Endothelial cell of umbilical vein (primary cell): ENCODE results near the gene KPNA5. TPM values are rescaled to one million over a fixed set of nuclear protein-coding genes. Genes with fewer than 3 reads are reported as not detected.
"Not testable (repeated sequence)": the region's sequence is repeated elsewhere in the genome, so short reads cannot be mapped to it uniquely, and the experiment has no call there.

ENCODE experiments used
- BruUV-seq: library from RNA; stranded (reverse); fragments of 400-500 nt; replicated peaks from 2 replicates; lab custom pipeline; 2021; lab: Mats Ljungman, UMichigan
- CTCF ChIA-PET: fragments of 300-600, 350-600 bp; sonication (Branson Sonifier 250); formaldehyde crosslinking; loops from one replicate; lab custom pipeline; 2021; ENCODE audit warnings: antibody characterized with exemption, inconsistent platforms; lab: Charles Lee
- POLR2A ChIA-PET: fragments of 300-600, 350-600 bp; sonication (Branson Sonifier 250); formaldehyde crosslinking; loops from one replicate; lab custom pipeline; 2021; ENCODE audit warnings: antibody characterized with exemption, inconsistent platforms; lab: Charles Lee
- DNase-seq: peaks from one replicate; pipeline ENCODE4 v3.0.0-alpha.2; 2011; ENCODE audit warnings: low read depth, low spot score
- FAIRE-seq: peaks from 2 replicates; lab custom pipeline; 2011; peaks lifted over from hg19 to GRCh38; lab: Jason Lieb, UNC
- H2AFZ ChIP-seq: 2 replicates; pipeline ENCODE4 v1.6.0; 2012; ENCODE audit warnings: low read depth, low read length, control low read depth, inconsistent platforms
- H3K27ac ChIP-seq: 2 replicates; pipeline ENCODE4 v1.5.1; 2011; ENCODE audit warnings: low read depth, mild to moderate bottlenecking, control low read depth, low read length, moderate library complexity; ENCODE audit not compliant: insufficient read depth
- H3K27me3 ChIP-seq, 2 experiments: 2 replicates each; pipeline versions ENCODE4 v1.6.0 to v1.6.1; 2011; ENCODE audit warnings: low read length in 2 of 2, mixed read lengths in 1 of 2; ENCODE audit not compliant: control insufficient read depth in 2 of 2, insufficient read depth in 2 of 2
- H3K36me3 ChIP-seq, 2 experiments: 2 replicates in 1 of 2; 3 replicates in 1 of 2; pipeline ENCODE4 v1.5.1; 2011; ENCODE audit warnings: low read length in 2 of 2, mild to moderate bottlenecking in 1 of 2, moderate library complexity in 1 of 2; ENCODE audit not compliant: control insufficient read depth in 2 of 2, insufficient read depth in 2 of 2; ENCODE audit errors: extremely low read depth in 1 of 2
- H3K4me1 ChIP-seq: 3 replicates; pipeline ENCODE4 v1.5.1; 2011; ENCODE audit warnings: mild to moderate bottlenecking, low read length; ENCODE audit not compliant: control insufficient read depth, insufficient read depth; ENCODE audit errors: extremely low read depth
- H3K4me2 ChIP-seq: 2 replicates; pipeline ENCODE4 v1.6.1; 2011; ENCODE audit warnings: low read length, control low read depth, mixed read lengths; ENCODE audit not compliant: insufficient read depth
- H3K4me3 ChIP-seq, 3 experiments: fragments of 200-600 bp in 1 of 3; sonication (generic), shearing (Covaris generic) in 1 of 3; replicated peaks in 1 of 3; 2 replicates each; pipeline ENCODE4 v1.5.1; 2011 to 2016; ENCODE audit warnings: control low read depth in 3 of 3, low read length in 3 of 3, mild to moderate bottlenecking in 2 of 3, inconsistent platforms in 1 of 3, low read depth in 1 of 3, moderate library complexity in 1 of 3; ENCODE audit not compliant: insufficient read depth in 1 of 3
- H3K79me2 ChIP-seq: 2 replicates; pipeline ENCODE4 v1.6.0; 2012; ENCODE audit warnings: low read length, inconsistent platforms; ENCODE audit not compliant: control insufficient read depth, insufficient read depth
- H3K9ac ChIP-seq: replicated peaks from 2 replicates; pipeline ENCODE3; 2011; ENCODE audit warnings: low read length, control low read depth; ENCODE audit not compliant: insufficient read depth; ENCODE audit errors: extremely low read depth
- H3K9me1 ChIP-seq: replicated peaks from 3 replicates; pipeline ENCODE4 v1.6.0; 2011; ENCODE audit warnings: mild to moderate bottlenecking, low read length; ENCODE audit not compliant: control insufficient read depth, insufficient read depth; ENCODE audit errors: extremely low read depth
- H3K9me3 ChIP-seq: replicated peaks from 2 replicates; pipeline ENCODE4 v1.5.1; 2012; ENCODE audit warnings: low read length, inconsistent platforms; ENCODE audit not compliant: control insufficient read depth, insufficient read depth
- H4K20me1 ChIP-seq: replicated peaks from 2 replicates; pipeline ENCODE3; 2011; ENCODE audit warnings: mild to moderate bottlenecking, low read length; ENCODE audit not compliant: control insufficient read depth, insufficient read depth; ENCODE audit errors: extremely low read depth
- EZH2 ChIP-seq: IDR thresholded peaks from 2 replicates; pipeline ENCODE4 v1.6.1; 2012; ENCODE audit warnings: borderline replicate concordance, low read depth, mild to moderate bottlenecking, moderate library complexity, low read length, inconsistent platforms; ENCODE audit not compliant: severe bottlenecking
- FOS ChIP-seq: IDR thresholded peaks from 2 replicates; pipeline ENCODE4 v1.6.1; 2011; ENCODE audit warnings: mild to moderate bottlenecking, low read length, moderate library complexity, borderline replicate concordance; ENCODE audit not compliant: insufficient read depth
- GATA2 ChIP-seq: IDR thresholded peaks from 2 replicates; pipeline ENCODE4 v1.7.0; 2011; ENCODE audit warnings: low read depth, mild to moderate bottlenecking, moderate library complexity, mixed read lengths, low read length; ENCODE audit not compliant: insufficient read length, insufficient read depth
- JUN ChIP-seq: IDR thresholded peaks from 2 replicates; pipeline ENCODE4 v1.6.1; 2011; ENCODE audit warnings: borderline replicate concordance, low read depth; ENCODE audit not compliant: insufficient read length, insufficient read depth
- MYC ChIP-seq: IDR thresholded peaks from one replicate; pipeline ENCODE4 v1.6.1; 2011; ENCODE audit warnings: mild to moderate bottlenecking, low read depth, low read length
- POLR2A ChIP-seq: IDR thresholded peaks from 2 replicates; pipeline ENCODE4 v1.6.1; 2012; ENCODE audit warnings: low read depth, mild to moderate bottlenecking, control low read depth, low read length
- POLR2AphosphoS5 ChIP-seq: IDR thresholded peaks from 2 replicates; pipeline ENCODE4 v1.6.1; 2012; ENCODE audit warnings: low read depth, mild to moderate bottlenecking, control low read depth, low read length, moderate library complexity; ENCODE audit not compliant: insufficient read depth
- dilution Hi-C: fragments of 300-500 bp; cut with MboI; formaldehyde crosslinking; loops from one replicate; pipeline ENCODE4 v1.15.0; 2019; ENCODE audit warnings: low sequenced_read_pairs; ENCODE audit not compliant: extremely low pct_ligation_motif_present
- intact Hi-C: fragments of 100-400 bp; cut with micrococcal nuclease; formaldehyde crosslinking; loops from one replicate; pipeline ENCODE4 v1.10.0; 2022
- polyA plus RNA-seq, 4 experiments: library from polyadenylated mRNA; depleted of rRNA in 3 of 4; stranded (reverse) in 3 of 4; unstranded in 1 of 4; fragments of >200 nt; gene quantifications; 2 replicates each; pipeline versions ENCODE4 v1.2.1 to v1.2.3, GENCODE V29; 2011 to 2012; ENCODE audit warnings: missing spikeins in 1 of 4
- total RNA-seq: library from RNA; stranded (reverse); gene quantifications from 2 replicates; pipeline ENCODE4 v1.2.3, GENCODE V29; 2021
- TF ChIP-seq, protein P1 (sequence below): IDR thresholded peaks from 2 replicates; pipeline ENCODE4 v1.6.1; 2011; ENCODE audit not compliant: insufficient read depth, insufficient read length
- TF ChIP-seq, protein P2 (sequence below), 2 donors: IDR thresholded peaks; 1 replicate in 1 of 2; 2 replicates in 1 of 2; pipeline ENCODE4 v1.5.1; 2011; ENCODE audit warnings: low read length in 2 of 2, mild to moderate bottlenecking in 2 of 2, moderate library complexity in 2 of 2, control low read depth in 1 of 2, inconsistent platforms in 1 of 2, low read depth in 1 of 2; ENCODE audit not compliant: insufficient read depth in 1 of 2; ENCODE audit errors: extremely low read depth in 1 of 2

The KPNA5 gene
- total and polyA plus RNA-seq, 2 donors (not counting 3 experiments of a cell fraction or from before 2014, with no cell fraction given) = 1.6 to 8.9 TPM

DNA sequence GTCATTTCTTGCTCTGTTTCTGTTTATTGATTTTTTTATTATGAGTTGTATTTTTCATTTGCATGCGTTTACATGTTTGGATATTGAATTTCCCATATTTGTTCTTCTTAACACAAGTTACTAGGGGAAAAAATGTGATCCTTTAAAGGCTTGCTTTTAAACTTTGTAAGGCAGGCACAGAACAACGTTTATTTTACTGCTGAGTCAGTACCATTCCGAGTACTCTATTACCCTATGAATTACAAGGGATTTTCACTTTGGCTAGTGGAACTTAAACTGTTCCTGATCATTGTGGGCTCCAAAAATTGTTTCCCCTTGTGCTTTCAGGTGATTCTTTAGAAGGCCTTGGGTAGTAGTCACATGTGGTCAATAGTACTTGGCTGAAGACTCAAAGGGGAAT, 56.0 kb downstream of the KPNA5 start:
- intact Hi-C loops (no loop called here), dilution Hi-C loops (no loop called here)
- Histone ChIP-seq H2AFZ (no peak overlapping the region), H4K20me1 (no peaks in the 10 kb centered on the region), H3K36me3 (no peaks in the 10 kb centered on the region), H3K9me1 (peaks cover 2% of the 10 kb centered on the region), H3K79me2 (no peaks in the 10 kb centered on the region), H3K4me2 (no peak overlapping the region), H3K4me3 (no peak overlapping the region), H3K27me3 (no peaks in the 10 kb centered on the region), H3K9ac (no peak overlapping the region), H3K27ac (no peak overlapping the region), H3K9me3 (no peaks in the 10 kb centered on the region), H3K4me1 (peaks cover 9% of the 10 kb centered on the region)
- TF ChIP-seq POLR2A (no peak), GATA2 (no peak), JUN (no peak), POLR2AphosphoS5 (no peak), EZH2 (no peak), MYC (no peak), FOS (no peak)
- TF ChIP-seq, protein P1, sequence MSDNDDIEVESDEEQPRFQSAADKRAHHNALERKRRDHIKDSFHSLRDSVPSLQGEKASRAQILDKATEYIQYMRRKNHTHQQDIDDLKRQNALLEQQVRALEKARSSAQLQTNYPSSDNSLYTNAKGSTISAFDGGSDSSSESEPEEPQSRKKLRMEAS = no peak
- TF ChIP-seq, protein P2, sequence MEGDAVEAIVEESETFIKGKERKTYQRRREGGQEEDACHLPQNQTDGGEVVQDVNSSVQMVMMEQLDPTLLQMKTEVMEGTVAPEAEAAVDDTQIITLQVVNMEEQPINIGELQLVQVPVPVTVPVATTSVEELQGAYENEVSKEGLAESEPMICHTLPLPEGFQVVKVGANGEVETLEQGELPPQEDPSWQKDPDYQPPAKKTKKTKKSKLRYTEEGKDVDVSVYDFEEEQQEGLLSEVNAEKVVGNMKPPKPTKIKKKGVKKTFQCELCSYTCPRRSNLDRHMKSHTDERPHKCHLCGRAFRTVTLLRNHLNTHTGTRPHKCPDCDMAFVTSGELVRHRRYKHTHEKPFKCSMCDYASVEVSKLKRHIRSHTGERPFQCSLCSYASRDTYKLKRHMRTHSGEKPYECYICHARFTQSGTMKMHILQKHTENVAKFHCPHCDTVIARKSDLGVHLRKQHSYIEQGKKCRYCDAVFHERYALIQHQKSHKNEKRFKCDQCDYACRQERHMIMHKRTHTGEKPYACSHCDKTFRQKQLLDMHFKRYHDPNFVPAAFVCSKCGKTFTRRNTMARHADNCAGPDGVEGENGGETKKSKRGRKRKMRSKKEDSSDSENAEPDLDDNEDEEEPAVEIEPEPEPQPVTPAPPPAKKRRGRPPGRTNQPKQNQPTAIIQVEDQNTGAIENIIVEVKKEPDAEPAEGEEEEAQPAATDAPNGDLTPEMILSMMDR (IDR thresholded peaks at IDR 0.05; ENCODE audit: extremely low read depth in 1 of 2, insufficient read depth in 1 of 2, low read depth in 1 of 2, low read length in 2 of 2) = no peak
- ChIA-PET POLR2A (no interaction called here), CTCF (no interaction called here)
- FAIRE-seq (no peak), DNase-seq (no peak)
- no TSS peak for BruUV-seq

DNA sequence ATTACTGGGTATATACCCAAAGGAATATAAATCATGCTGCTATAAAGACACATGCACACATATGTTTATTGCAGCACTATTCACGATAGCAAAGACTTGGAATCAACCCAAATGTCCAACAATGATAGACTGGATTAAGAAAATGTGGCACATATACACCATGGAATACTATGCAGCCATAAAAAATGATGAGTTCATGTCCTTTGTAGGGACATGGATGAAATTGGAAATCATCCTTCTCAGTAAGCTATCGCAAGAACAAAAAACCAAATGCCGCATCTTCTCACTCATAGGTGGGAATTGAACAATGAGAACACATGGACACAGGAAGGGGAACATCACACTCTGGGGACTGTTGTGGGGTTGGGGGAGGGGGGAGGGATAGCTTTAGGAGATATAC, 59.5 kb downstream of the KPNA5 start:
- not testable (repeated sequence) for BruUV-seq

More for the DNA sequence above, 59.5 kb downstream of the KPNA5 start:
- dilution Hi-C loops, H2AFZ ChIP-seq, H3K36me3 ChIP-seq, H3K9me1 ChIP-seq, H3K4me2 ChIP-seq, H4K20me1 ChIP-seq, H3K79me2 ChIP-seq, DNase-seq, H3K4me3 ChIP-seq, FAIRE-seq, POLR2A ChIA-PET, H3K9me3 ChIP-seq, H3K27me3 ChIP-seq, H3K27ac ChIP-seq, H3K9ac ChIP-seq, CTCF ChIA-PET: not testable (repeated sequence)
- intact Hi-C loops = loop anchor here (2.0 kb wide), 1 partner anchor 92 kb away; no protein-coding TSS in a partner anchor
- H3K4me1 ChIP-seq = peaks cover 11% of the 10 kb centered on the region
